HG02763 (cell line): Measurements from ENCODE around the gene SMIM38.
"Not testable (repeated sequence)": the region's sequence is repeated elsewhere in the genome, so short reads cannot be mapped to it uniquely, and the experiment has no call there.

Experiments used
- ATAC-seq: cut with Tn5 transposase; IDR thresholded peaks from one replicate; pipeline ENCODE4 v1.9.1; 2021; ENCODE audit warnings: mild to moderate bottlenecking, moderate library complexity; ENCODE audit not compliant: unreplicated experiment

The SMIM38 gene

GRCh38 chr11:69121621-69122325 lies 34.0 kb upstream of the SMIM38 start:
- ATAC-seq: no peak

- no peak for ATAC-seq
These were observed 33.5 kb upstream of the SMIM38 start for GRCh38 chr11:69122326-69122629.

- no peak for ATAC-seq
These were observed 32.9 kb upstream of the SMIM38 start for GRCh38 chr11:69122630-69123431.

GRCh38 chr11:69123593-69124545 lies 31.9 kb upstream of the SMIM38 start:
- no peak for ATAC-seq

GRCh38 chr11:69125861-69126260 lies 29.9 kb upstream of the SMIM38 start:
- ATAC-seq: no peak

GRCh38 chr11:69126286-69126685 lies 29.4 kb upstream of the SMIM38 start:
- ATAC-seq: no peak

- ATAC-seq: no peak
These were observed 28.5 kb upstream of the SMIM38 start for GRCh38 chr11:69127081-69127850.

- ATAC-seq: no peak
These were observed 27.9 kb upstream of the SMIM38 start for GRCh38 chr11:69127884-69128283.

- ATAC-seq: no peak
These were observed 26.7 kb upstream of the SMIM38 start for GRCh38 chr11:69129053-69129452.

- no peak for ATAC-seq
These were observed 26.1 kb upstream of the SMIM38 start for GRCh38 chr11:69129647-69130046.

- no peak for ATAC-seq
These were observed 25.1 kb upstream of the SMIM38 start for GRCh38 chr11:69130654-69131053.

GRCh38 chr11:69131121-69131566 lies 24.6 kb upstream of the SMIM38 start:
- ATAC-seq: no peak

- no peak for ATAC-seq
These were observed 24.0 kb upstream of the SMIM38 start for GRCh38 chr11:69131644-69132300.

- no peak for ATAC-seq
These were observed 23.4 kb upstream of the SMIM38 start for GRCh38 chr11:69132301-69132670.

- ATAC-seq: no peak
These were observed 22.5 kb upstream of the SMIM38 start for GRCh38 chr11:69133251-69133650.

- not testable (repeated sequence) for ATAC-seq
These were observed 21.6 kb upstream of the SMIM38 start for GRCh38 chr11:69134182-69134581.

GRCh38 chr11:69134957-69135356 lies 20.8 kb upstream of the SMIM38 start:
- no peak for ATAC-seq

GRCh38 chr11:69135420-69136363 lies 20.0 kb upstream of the SMIM38 start:
- ATAC-seq: no peak

GRCh38 chr11:69136471-69136870 lies 19.3 kb upstream of the SMIM38 start:
- ATAC-seq: no peak
